DMS79 treated with DMSO at 0.1 percent for 48 hours (cell line): ENCODE measurements around the gene ABCB11.
"Not testable (repeated sequence)": the region's sequence is repeated elsewhere in the genome, so short reads cannot be mapped to it uniquely, and the experiment has no call there.

Experiments used
- DNase-seq: peaks from one replicate; lab custom pipeline; 2025; lab: John Stamatoyannopoulos, UW

ABCB11 gene

DNA sequence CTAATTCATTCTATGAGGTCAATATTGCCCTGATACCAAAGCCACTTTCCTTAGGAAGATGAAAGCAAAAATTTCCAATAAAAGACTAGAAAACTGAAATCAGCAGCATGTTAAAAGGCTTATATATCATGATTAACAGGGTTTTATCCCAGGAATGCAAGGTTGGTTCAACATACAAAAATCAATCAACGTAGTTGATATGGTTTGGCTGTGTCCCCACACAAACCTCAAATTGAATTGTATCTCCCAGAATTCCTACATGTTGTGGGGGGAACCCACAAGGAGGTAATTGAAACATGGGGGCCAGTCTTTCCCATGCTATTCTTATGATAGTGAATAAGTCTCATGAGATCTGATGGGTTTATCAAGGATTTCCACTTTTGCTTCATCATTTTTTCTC, 11.7 kb upstream of the ABCB11 start:
- no peak for DNase-seq

DNA sequence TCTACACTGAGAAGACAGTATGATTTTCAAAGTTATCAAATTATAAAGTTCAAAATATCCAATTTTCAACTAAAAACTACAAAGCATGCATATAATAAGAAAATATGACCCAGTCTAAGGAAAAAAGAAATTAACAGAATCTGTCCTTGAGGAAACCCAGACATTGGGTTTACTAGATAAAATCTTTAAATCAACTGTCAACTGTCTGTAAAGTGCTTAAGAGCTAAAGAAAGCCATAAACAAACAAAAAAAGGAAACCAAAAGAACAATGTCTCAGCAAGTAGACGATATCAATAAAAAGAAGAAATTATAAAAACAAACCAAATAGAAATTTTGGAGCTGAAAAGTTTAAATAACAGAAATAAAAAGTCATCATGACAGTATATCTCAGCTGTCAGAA, 10.5 kb upstream of the ABCB11 start:
- DNase-seq = no peak

DNA sequence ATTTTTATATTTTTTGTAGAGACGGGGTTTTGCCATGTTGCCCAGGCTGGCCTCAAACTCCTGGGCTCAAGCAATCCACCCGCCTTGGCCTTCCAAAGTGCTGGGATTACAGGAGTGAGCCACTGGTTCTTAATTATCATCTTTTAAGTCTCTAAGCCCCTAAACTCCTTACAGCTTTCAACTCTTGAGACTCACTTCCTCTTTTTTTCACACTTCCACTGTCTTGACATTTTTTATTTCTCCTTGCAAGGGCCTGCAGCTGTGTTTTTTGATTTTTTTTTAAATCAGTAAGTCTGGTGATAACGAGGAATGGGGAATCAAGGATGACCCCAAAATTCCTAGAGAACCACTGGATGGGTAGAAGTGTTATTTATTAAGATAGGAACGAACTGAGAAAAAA, 8.6 kb upstream of the ABCB11 start:
- DNase-seq = no peak

DNA sequence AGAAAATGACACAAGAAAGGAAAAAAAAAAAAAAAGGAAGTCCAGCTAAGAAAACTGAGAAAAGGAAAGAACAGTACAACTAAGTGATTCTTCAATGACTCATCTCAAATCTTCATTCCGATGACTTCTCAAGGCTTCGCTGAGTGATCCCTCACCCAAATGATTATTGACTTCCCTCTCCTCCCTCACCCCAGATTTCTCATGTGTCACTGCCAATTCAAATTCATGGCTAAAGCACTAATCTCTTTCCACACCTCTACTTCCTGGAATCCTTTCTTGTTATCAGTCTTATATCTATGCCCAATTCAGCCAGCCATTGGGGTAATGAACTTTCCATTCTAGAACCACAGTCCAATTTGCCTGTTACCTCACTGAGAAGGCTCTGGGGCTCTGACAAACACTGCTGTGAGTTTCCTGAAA, 7.2 kb upstream of the ABCB11 start:
- no peak for DNase-seq

DNA sequence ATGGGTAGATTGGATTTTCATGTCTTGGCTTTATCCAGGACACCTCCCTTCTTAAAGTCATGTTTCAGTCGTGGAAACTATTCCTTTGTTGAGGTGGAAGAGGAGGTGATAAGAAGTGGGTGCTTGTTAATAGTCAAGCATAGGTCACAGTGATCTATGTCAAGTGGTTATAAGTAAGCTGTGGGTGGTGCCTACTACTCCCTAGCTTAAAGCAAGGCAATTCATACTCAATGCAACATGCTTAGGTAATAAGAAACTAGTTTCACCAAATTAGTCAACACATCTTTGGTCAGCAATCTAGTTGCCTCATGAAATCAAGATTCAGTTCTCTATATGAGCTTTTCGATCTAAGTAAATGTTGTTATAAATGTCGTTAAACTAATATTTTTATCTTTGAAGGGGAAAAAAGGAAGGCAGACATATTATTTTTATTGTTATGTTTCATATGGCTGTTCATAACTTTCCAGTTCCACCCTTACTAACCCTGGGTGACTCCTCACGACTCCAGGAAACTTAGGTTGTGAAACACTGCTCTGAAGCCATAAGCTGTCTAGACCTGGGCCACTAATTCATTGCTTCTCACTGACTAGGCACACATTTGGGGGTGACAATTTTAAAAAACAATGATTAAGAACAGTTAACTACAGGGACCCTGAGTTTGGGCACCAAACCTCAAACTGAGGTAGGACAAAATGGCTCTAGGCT, 5.8 kb upstream of the ABCB11 start:
- DNase-seq = no peak

DNA sequence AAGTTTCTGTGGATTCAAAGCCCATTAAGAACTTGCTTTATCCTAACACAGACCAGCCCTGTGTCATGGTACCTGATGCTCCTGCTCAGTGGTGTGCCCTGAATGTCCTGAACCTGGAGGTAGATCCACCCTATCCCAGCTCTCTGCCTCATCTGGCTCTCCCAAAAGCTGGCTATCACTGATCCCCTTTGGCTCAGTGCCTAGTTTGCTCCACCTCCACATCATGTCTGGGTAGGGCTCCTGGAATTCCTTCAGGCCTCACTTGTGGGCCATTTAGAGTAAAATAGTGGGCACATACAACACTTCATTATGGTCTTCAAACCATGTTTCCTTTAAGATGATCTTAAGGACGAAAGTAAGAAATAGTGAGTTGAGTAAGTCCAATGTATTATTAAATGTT, 4.8 kb upstream of the ABCB11 start:
- no peak for DNase-seq

DNA sequence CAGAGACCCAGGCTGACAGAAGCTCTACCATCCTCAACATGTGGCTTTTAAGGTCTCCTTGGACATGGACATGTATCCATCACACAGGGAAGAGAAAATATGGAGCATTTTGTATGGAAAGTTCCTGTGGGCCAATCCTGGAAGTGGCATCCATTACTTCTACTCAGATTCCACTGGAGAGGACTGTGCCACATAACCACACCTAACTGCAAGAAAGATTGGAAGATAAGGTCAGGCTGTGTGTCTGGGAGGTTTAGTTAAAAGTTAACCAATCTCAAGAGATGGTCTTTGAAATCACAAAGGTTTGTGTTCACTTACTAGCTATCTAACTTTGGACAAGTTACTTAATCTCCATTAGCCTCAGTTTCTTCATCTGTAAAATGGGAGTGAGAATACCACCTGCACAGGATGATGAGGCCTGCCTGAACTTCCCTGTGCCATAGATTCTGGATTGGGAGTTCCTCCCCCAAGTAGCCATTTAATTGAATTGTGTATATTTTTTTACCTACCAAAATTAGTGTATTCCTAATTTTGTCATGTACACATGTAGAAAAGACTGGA, 3.9 kb upstream of the ABCB11 start:
- DNase-seq = no peak

DNA sequence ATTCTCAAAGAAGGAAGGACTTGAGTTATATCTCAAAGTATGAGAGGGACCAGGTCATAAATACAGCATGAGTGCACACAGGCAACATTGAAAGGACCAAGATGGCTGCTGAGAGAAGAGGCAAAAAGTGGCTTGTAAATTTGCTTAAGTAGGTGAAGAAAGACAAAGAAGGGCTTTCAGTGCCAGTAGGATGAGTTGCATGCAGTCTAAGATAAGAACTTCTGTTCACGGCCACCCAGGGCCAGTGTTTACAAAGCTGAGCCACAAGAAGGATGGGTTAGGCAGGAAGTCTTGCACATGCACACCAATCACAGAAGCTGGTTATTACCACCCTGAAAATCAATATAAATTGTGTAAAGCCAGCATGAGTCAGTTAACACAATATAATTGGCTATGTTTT, 3.1 kb upstream of the ABCB11 start:
- DNase-seq = no peak

DNA sequence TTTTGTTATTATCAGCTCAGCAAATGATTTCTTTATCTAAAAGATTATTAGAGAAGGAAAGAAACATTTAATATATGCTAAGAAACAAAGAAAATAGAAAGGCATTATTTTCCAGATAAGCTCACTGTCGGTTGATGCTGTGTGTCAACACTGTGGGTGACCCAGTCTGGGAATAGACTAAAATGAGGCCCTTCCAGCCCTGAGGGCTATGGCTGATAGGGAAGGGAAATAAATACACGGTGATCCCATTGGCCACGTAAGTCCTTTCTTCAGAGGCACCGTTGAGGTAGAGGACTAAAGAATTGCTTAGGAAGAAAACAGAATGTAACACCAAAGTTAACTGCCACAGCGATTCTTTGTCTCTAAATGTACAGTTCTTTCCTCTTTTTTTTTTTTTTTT, 1.8 kb downstream of the ABCB11 start:
- DNase-seq = no peak

DNA sequence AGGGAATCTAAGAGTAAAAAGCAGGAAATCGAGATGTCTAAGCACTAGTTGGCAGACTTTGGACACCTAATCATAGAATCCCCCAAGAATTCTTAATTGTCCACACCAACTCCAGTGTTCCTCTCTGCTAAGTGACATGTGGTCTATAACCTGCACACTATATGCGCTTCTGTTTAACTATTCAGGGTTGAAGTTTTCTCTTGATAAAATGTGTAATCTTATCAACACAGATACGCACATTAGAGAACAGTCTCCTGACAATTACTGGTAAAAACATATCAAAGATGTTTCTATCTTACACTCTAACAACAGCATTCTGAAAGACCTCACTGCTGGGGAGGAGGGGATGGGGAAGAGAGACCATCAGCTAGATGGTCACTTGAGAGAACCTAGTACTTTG, 3.9 kb downstream of the ABCB11 start:
- no peak for DNase-seq

DNA sequence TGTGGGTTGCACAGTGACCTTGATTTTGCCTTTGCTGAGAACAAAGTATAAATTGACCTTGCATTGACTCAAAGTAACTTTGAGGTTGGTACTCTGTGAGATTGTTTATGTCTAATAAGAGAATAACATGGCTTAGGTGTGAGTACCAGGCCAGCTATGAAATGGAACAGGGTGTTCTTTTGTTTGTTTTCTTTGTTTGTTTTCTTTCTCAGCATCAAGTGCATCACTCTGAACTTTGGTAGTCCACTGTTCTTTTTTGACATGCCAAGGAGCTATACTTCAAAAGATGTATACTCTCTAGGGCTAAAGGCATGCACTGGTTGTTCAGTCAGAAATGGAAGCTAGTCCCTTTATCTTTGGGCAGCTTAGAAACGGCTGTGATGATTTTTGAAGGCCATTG, 5.1 kb downstream of the ABCB11 start:
- DNase-seq = no peak

DNA sequence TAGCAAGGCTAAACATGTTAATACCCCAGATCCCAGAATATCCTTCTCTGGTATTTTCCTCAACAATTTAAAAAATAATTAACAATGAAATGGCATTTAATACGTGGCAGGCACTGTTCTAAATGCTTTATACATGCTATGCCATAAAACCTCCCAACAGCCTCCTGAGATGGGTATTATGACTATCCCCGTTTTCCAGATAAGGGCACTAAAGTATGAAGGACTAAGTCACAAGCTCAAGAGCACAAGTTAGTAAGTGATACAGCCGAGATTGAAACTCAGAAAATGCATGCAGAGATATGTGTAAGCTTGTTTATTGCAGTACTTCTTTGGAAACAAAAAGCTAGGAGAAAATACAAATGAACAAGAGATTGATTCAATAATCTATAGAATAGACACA, 8.0 kb downstream of the ABCB11 start:
- DNase-seq = no peak

DNA sequence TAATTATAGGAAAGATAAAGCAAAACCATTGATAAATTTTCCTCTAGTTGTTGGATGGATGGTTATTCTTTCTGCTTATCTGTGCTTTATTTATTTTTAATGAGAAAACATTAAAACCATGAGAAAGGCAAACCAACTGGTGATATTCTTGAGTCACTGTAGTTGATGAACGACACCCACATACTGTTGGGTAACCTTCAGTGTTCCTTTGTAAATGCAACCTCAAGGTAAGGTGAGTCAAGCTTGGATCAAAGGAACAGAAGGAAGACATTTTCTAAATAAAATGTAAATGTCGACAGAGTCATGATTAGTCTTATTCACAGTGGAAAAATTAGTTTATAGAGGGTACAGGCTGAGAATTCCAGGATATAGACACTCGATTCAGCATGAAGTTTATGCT, 12.7 kb downstream of the ABCB11 start:
- no peak for DNase-seq

DNA sequence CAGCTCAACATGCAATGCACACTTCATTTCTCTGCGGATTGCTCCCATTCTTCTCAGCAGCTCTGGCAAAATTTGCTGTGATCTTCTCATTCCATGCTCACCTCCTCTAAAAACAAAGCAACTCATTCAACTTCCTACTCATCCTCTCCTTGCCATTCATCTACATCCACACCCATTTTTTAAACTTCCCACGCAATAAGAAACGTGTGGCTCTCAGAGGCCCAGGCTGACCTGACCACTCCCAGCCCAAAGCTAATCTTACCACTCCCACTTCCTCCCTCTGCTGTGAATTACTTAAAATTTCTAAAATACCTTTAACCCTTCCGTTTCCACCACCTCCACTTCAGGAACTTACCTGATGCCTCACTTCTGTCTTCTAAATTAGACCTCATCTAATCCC, 15.2 kb downstream of the ABCB11 start:
- DNase-seq = no peak

DNA sequence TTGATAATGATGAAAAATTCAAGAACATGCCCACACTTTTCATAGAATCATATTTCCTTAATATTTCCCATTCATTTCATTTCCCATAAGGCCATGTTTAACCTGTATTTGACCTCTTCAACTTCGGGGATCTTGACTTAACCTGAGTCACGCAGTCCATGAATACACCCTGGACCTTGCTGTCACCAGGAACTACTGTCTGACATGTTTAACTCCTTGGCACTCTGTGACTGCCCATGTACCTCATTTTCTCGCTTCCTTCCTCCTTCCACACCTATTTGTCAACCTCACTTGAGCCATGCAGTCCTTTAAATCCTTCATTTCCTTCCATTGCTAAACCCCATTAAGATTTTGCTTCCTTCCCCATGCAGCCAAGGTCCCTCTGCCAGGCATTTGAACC, 16.3 kb downstream of the ABCB11 start:
- no peak for DNase-seq

DNA sequence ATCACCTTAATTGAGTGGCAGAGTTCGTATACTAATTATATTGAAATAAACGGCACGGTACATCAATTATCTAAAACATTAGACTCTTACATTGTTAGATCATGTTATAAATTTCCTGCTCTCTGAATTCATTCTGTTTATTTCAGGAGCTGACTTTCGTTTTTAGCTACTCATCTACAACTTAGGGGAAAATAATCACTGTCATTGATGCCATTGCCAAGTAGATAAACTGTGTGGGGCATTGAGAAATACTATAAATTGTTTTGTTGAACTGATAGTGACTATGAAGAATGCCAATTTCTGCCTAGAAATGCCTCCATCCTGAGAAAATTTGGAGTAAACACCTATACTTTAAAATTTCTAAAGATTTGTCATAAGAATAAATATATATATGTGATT, 17.5 kb downstream of the ABCB11 start:
- DNase-seq = no peak

DNA sequence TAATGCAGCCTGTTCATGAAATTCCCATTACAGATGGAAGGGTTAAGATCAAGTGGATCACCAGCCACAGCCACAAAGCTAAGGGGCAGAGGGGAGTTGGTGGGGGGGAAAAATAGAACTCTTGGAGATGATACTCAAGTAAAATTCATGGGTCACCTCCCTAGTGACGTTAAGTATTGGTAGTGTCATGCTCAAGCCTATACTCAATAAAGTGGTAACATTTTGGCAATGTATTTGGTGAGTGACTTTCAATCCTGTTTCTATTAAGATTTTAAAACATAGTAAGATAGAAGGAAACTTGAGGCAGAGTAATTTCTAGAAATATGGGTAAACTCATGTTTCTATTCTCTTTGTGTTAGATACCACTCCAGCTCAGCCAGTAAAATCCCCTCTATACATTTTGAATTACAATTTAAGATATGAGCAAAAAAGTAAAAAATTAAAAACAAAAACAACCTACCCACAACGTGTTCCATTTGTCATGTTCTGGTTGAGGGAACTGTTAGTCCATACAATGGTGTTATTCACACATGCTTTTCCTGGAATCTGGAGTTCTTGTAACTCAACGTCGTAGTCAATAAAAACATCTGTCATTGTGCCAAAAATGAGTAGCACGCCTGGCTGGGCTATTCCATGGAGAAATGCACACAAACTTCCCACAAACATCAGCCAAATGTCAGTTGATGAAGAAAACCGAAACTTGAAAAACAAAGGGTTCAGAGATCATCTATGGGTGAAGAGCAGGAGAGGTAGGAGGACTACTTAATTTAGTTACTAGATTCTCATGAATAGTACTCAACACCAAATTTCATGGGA, 18.1 kb downstream of the ABCB11 start:
- DNase-seq = no peak

DNA sequence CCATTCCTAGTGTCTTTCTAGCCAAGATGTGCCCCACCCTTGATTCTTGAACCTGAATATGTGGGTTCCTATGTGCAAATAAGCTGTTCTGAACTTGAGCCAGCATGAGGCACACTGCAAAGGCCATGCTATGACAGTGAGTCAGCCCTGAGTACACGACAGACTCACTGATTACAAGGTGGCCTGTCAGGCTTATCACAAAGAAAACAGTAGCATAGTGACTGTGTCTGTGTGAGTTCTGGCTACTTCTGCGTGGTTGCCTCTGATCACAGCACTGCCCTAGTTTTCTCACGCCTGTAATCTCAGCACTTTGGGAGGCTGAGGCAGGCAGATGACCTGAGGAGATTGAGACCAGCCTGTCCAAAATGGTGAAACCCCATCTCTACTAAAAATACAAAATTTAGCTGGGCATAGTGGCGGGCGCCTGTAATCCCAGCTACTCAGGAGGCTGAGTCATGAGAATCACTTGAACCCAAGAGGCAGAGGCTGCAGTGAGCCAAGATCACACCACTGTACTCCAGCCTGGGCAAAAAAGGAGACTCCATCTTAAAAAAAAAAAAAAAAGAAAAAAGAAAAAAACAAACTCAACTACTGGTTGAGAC, 18.8 kb downstream of the ABCB11 start:
- not testable (repeated sequence) for DNase-seq

DNA sequence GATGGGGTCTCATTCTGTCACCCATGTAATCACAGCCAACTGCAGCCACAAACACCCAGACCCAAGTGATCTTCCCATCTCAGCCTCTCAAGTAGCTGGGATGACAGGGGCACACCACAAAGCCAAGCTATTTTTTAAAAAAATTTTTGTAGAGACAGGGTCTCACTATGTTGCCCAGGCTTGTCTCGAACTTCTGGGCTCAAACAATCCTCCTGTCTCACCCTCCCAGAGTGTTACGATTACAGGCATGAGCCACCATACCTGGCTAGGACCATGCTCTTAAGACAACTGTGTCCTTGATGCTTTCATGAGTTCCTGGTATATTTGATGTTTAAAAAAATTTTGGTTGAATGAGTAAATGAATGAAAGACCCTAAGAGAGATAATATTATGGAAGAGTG, 19.4 kb downstream of the ABCB11 start:
- DNase-seq = no peak

DNA sequence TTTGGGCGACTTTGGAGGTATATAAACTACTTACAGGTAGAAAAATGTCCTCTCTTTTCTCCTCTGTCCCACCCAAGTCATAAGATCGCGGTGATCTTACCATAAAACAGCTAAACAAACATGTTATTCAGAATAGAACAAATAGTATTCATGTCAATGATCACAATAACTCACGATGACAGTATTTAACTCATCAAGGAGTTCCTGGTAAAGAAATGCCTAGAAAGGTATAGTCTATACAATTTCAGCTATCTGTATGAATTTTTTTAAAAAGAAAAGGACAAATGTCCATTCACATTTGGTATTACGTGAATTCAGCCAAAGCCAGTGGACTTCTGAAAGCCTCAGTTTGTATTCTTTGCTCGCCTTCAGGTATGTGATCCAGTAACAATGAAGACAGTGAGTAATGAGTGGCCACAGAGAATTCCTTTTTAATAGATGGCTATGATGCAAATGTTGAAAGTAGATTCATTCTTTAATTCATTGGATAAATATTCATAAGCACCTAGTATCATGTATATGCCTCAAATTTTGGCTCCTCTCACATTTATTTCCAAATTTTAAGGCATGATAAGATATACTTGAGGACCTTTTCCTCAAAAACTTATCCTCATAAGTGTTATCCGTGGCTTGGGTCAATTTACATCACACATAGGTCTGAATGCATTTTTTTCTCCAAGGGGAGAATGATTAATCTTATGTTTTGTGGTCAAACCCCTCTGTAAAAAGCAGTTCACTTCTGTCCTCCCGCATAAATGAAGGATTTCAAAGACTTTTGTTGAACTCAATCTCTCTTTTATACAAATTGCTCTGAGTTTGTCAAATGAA, 20.3 kb downstream of the ABCB11 start:
- DNase-seq = no peak

DNA sequence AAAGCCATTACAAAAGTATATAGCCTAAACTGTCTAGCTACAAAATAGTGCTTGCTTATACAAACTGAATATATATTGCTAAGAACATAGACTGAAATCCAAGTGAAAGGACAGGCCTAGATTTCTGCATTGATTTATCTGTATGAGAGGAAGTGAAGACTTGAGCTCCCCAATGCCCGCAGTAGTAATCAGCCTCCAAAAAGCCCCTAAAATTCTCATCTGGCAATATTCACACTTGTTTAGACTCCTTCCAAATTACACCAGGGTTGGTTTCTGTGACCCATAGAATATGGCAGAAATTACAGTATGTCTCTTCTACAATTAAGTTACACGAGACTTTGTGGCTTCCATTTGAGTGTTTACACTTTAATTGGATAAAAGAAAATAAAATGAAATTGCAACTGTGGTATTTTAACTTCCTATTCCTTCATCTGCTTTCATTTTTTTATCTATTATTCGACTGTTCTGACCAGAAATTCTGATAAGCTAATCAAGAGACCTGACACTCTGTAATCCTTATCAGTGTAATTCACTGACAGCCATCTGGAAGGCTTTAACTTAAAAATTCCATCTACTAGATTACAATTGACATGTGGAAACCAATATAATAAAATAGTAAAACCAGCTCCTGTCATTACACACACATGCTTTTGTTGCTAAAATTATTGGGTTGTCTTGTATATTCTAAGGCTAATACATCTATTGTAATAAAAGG, 21.1 kb downstream of the ABCB11 start:
- DNase-seq = no peak
